ENCODE results near the gene MLX. TPM values are rescaled to one million over a fixed set of nuclear protein-coding genes. Genes with fewer than 3 reads are reported as not detected.
A peak's percentile ranks its signal among the peaks of the same experiment; 100 is the strongest.

Gene MLX
- total and polyA plus RNA-seq, 2 donors (not counting 1 experiment from before 2014, with no cell fraction given) = 62.4 to 66.6 TPM

DNA sequence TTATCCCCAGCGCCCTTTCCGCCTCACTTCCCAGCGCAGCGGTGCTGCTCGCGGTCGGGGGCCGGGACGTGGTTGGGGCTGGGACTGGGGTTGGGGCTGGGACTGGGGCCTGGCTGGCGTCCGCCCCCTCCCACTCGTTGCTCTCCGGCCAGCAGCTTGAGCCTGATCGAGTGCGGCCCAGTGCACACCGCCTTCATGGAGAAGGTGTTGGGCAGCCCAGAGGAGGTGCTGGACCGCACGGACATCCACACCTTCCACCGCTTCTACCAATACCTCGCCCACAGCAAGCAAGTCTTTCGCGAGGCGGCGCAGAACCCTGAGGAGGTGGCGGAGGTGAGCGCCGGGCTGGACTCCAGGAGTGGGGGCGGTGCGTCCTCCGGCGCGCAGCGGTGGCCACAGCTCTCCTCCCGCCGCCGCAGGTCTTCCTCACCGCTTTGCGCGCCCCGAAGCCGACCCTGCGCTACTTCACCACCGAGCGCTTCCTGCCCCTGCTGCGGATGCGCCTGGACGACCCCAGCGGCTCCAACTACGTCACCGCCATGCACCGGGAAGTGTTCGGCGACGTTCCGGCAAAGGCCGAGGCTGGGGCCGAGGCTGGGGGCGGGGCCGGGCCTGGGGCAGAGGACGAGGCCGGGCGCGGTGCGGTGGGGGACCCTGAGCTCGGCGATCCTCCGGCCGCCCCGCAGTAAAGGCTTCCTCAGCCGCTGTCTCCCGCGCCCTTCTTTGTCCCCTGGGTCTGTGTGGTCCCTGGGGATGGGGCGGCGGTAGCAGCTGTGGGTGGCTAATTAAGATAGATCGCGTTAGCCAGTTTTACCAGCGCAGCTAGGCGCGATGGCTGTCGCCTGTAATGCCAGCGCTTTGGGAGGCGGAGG is 12.4 kb upstream of the MLX start:
- H3K4me2 ChIP-seq (replicated peaks; ENCODE audit: low read depth, low read length, poor library complexity, severe bottlenecking) = peak overlapping the region; percentile 97
- no peaks in the 10 kb centered on the region for H3K36me3 ChIP-seq (replicated peaks in 1 of 2; ENCODE audit: control extremely low read depth in 1 of 2, control insufficient read depth in 1 of 2, extremely low read depth in 1 of 2, insufficient read depth in 2 of 2, low read length in 1 of 2)
- peaks cover 17% of the 10 kb centered on the region for H3K79me2 ChIP-seq (ENCODE audit: control insufficient read depth, insufficient read depth, low read length)
- WGBS (ENCODE audit: insufficient coverage) = 1% methylated on average over 78 of the region's 82 CpGs
- no peaks in the 10 kb centered on the region for H3K9me3 ChIP-seq (ENCODE audit: control extremely low read depth in 1 of 3, control insufficient read depth in 2 of 3, insufficient read depth in 1 of 3, low read length in 2 of 3)
- peak overlapping the region; percentile 88 for H3K9ac ChIP-seq (ENCODE audit: low read length)
- peak overlapping the region; percentile 61 to 99 (median 90) for H3K4me3 ChIP-seq (ENCODE audit: control extremely low read depth in 1 of 5, extremely low read depth in 1 of 5, insufficient read depth in 1 of 5, low read depth in 2 of 5, low read length in 4 of 5)
- peak overlapping the region; percentile 88 to 96 for H3K27ac ChIP-seq (ENCODE audit: low read length in 2 of 2)
- no peaks in the 10 kb centered on the region for H3K27me3 ChIP-seq (replicated peaks in 1 of 4; ENCODE audit: control extremely low read depth in 1 of 4, control insufficient read depth in 3 of 4, insufficient read depth in 4 of 4, low read length in 3 of 4)
- Mint-ChIP-seq H3K9me3 (ENCODE audit: insufficient read depth) (no peaks in the 10 kb centered on the region), H3K27ac (peak overlapping the region; percentile 98), H3K27me3 (no peaks in the 10 kb centered on the region), H3K4me1 (peaks cover 20% of the 10 kb centered on the region), H3K4me3 (peak overlapping the region; percentile 96)
- ChIA-PET CTCF (interaction anchor here (0.6 to 2.7 kb wide), 9 partner anchors 11 to 431 kb away, joined by 3 to 17 read pairs (median 3); partner anchors contain the start of genes MLX, NAGLU and PSMC3IP), POLR2A (interaction anchor here (0.5 to 1.8 kb wide), 10 partner anchors 8 to 762 kb away, joined by 3 to 18 read pairs (median 6); partner anchors contain the start of genes COASY, MLX, NAGLU and PSMC3IP)
- H4K20me1 ChIP-seq (ENCODE audit: control insufficient read depth, insufficient read depth, low read length, poor library complexity, severe bottlenecking) = peaks cover 6% of the 10 kb centered on the region
- ATAC-seq (ENCODE audit: low read depth) (peak; percentile 91), DNase-seq (peak; percentile 94)
- peaks cover 15 to 27% of the 10 kb centered on the region in 2 donors for H3K4me1 ChIP-seq (ENCODE audit: control insufficient read depth in 2 of 2, insufficient read depth in 2 of 2, low read length in 2 of 2)
- H2AFZ ChIP-seq (ENCODE audit: insufficient read depth, low read depth, low read length, poor library complexity, severe bottlenecking) = peak overlapping the region; percentile 84
- intact Hi-C loops (cut with micrococcal nuclease) = loop anchor here (1.0 to 5.0 kb wide), 4 partner anchors 8 to 268 kb away; partner anchors contain the start of genes BECN1, COASY, NAGLU and PSMC3IP
- no peak for TF ChIP-seq EZH2 (IDR thresholded peaks at IDR 0.05; ENCODE audit: borderline replicate concordance, insufficient read depth, low read depth, low read length, poor library complexity, severe bottlenecking)
- TF ChIP-seq, protein P1, sequence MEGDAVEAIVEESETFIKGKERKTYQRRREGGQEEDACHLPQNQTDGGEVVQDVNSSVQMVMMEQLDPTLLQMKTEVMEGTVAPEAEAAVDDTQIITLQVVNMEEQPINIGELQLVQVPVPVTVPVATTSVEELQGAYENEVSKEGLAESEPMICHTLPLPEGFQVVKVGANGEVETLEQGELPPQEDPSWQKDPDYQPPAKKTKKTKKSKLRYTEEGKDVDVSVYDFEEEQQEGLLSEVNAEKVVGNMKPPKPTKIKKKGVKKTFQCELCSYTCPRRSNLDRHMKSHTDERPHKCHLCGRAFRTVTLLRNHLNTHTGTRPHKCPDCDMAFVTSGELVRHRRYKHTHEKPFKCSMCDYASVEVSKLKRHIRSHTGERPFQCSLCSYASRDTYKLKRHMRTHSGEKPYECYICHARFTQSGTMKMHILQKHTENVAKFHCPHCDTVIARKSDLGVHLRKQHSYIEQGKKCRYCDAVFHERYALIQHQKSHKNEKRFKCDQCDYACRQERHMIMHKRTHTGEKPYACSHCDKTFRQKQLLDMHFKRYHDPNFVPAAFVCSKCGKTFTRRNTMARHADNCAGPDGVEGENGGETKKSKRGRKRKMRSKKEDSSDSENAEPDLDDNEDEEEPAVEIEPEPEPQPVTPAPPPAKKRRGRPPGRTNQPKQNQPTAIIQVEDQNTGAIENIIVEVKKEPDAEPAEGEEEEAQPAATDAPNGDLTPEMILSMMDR (IDR thresholded peaks at IDR 0.05) = no peak
